HG03060 (cell line): ENCODE results near the gene FDX2.
"Not testable (repeated sequence)": the region's sequence is repeated elsewhere in the genome, so short reads cannot be mapped to it uniquely, and the experiment has no call there.

Experiments
- ATAC-seq: cut with Tn5 transposase; IDR thresholded peaks from one replicate; pipeline ENCODE4 v1.9.1; 2021; ENCODE audit warnings: low read depth, moderate number of reproducible peaks; ENCODE audit not compliant: unreplicated experiment

FDX2 gene

DNA sequence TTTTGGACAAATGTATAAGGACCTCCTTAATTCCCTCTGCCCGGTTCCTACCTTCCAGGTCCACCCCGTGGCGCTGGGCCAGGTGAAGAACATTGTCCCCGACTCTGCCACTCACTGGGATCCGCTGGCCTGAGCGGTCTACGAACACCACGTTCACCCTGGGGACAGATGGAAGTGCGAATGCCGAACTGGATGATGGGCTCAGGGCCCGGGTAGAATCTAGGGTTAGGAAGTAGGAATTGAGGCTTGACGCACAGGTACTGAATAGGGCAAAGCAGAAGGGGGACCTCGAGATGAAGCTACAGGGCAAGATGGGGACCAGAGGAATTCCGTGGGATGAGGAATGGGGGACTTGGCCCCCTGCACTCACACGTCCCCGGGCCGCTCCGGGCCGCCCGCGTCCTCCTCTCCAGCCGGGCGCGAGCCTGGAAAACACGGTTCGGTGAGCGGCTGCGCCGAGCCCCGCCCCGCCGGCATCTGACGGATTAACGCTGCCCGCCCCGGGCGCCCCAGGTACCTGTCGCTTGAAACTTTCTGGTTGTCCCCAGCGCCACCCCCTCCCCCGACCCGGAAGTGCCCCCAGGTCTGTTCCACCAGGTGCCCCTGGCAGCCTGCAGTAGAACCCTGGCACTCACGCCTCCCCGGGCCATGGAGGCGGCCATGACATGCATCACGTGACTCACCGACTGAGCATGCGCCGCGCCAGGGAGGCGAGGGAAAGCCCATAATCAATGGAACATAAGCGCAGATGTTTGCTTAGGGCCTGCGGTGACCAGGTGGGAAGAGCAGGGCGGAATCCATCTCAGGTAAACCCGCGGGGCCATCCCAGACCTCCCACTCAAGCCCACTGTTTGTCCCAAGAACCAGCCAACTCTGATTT, at the start of gene FDX2:
Gene FDX2, minus strand, starts transcription at position 681 of the 880 bp plus-strand sequence. Its CDS starts 19 bp downstream, at position 662.
- no peak for ATAC-seq

DNA sequence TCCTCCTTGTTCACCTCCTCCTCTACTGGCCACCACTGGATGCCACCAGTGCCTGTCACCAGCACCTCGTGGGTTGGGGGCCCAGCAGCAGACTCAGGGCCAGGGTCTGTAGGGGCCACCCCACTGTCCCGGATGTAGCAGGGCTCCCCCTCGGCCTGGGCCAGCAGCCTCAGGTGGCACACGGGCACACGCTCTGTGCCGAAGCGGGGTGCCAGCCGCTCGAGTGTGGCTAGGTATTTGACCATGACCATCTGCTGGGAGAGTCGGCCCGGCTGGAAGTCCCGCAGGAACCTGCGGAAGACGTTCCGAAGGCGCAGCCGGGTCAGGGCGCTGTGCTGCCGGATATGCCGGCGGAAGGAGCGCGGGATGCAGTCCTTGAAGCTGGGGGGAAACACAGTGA, 49.7 kb upstream of the FDX2 start:
- ATAC-seq, result no peak

DNA sequence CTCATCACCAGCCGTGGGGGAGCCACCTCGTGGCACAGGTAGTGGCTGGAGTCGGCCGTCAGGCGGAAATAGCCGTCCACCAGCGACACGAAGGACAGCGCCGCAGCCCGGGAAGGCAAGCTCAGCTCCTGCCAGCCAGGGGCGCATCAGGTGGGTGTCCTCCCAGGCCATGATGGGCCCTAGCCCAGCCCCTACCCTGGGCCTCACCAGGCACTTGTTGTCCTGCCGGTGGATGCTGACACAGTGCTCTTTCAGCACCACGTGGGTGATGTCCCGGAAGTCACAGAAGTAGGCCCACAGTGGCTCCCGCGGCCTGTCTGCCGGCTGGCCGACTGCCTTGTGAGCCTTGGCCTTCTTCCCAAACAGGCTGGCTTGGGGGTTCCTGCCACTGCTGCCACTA, 48.8 kb upstream of the FDX2 start:
- ATAC-seq, result no peak

- ATAC-seq, result no peak
Measured at GRCh38 chr19:10363789-10364281, 48.0 kb upstream of the FDX2 start.

DNA sequence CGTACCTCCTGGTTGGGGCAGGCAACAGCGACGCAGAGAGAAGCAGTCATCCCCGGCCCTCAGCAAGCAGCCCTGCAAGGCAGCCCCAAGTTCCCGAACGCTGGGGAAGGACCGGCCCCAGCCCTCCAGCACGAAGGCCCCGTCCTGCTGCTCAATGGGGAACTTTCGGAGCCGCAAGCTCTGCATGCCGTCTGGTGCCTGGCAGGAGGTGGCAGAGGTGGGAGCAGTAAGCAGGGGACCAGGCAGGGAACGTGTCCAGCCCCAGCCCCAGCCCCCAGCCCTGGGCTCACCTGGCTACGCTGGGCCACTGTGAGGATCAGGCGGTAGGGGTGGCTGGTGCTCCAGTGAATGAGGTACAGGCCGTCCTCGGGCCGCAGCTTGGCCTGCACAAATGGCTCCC, 46.4 kb upstream of the FDX2 start:
- no peak for ATAC-seq

DNA sequence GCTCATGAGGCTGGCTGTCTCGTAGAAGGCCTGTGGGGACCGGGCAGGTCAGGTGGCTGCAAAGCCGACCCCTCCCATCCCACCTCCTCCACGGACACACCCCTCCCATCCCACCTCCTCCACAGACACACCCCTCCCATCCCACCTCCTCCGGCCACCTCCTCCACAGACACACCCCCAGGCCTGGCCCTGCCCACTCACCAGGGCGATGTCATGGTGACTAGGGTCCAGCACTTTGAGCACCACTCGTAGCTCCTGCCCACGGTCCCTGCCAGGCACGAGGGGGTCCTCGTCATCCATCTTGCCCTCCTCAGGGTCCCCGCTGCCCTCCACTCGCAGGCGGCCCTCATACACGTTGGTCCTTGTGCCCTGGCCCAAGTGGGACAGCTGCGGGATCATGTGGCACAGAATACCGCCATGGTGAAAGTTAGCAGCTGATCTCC, 45.8 kb upstream of the FDX2 start:
- no peak for ATAC-seq

GRCh38 chr19:10356431-10356830, 40.6 kb upstream of the FDX2 start:
- no peak for ATAC-seq

DNA sequence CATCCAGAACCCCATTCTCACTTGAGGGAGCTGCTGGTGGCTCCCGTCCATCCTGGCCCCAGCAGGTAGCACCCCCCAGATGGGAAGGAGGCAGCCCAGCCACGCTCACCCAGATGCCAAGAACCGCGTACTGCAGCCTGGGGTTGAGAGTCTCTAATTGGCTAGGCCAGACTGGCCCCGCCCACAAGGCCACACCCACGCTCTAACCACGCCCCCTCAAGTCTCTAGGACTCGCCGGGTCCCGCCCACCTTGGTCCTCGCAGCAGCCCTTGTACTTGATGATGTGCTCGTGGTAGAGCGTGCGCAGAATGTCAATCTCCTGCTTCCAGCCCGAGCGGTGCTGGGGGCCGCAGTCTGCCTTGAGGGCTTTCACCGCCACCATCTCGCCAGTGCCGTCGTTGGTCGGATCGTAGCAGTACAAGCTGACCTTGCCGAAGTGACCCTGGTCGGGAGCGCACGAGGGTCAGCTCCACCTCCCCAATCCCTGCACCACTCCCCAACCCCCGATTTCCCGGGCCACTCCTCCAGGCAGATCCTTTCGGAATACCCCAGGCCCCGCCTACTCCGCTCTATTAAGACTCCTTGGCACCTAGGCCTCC, 38.1 kb upstream of the FDX2 start:
- no peak for ATAC-seq

DNA sequence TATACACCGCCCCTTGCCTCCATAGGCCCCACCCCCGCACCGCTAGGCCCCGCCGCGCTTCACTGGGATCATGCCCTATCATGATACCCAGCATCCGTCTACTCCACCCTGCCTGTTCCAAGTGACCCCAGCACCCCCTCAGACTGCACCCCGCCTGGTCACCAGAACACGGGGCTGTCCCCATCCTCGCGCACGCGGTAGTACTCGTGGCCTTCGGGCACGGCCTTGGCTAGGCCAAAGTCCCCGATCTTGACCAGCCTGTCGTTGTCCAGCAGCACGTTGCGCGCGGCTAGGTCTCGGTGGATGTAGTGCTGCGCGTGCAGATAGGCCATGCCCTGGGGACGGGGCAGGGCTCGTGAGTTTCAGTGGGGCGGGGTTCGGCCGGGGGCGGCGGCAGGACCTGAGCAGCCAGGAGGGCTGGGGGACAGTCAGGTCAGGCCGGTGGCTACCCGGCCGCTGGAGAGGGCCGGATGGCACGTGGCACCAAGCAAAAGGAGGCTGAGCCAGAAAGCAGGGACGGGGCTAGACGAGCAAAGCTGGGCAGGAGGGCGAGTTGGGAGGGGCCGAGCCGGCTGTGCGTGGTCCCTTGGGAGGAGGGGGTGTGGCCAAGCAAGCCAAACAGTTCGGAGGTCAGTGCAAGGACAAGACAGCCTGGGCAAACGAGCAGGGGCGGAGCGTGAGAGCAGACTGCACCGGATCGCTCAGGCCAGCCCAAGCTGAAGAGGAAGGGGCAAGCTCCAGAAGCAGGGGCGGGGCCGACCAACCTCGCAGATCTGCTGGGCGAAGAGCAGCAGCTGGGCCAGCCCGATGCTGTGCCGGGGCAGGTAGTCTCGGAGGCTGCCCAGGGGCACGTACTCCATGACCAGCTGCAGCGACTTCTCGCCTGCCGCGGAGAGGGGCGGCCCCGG, 37.2 kb upstream of the FDX2 start:
- ATAC-seq, result no peak

- no peak for ATAC-seq
Measured at GRCh38 chr19:10346509-10346908, 30.7 kb upstream of the FDX2 start.

DNA sequence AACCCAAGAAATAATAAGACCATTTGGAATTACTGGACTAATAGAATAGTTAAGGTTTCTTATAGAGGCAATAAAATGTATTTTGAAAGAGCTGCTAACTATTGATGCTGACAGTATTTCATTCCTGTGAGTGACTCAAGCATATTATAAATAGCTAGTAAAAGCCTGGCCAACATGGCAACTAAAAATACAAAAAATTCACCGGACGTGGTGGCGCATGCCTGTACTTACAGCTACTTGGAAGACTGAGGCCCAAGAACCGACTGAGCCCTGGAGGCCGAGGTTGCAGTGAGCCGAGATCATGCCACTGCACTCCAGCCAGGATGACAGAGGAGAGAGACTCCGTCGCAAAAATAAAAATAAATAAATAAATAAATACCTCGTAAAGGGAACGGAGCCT, 29.0 kb upstream of the FDX2 start:
- ATAC-seq, result no peak

DNA sequence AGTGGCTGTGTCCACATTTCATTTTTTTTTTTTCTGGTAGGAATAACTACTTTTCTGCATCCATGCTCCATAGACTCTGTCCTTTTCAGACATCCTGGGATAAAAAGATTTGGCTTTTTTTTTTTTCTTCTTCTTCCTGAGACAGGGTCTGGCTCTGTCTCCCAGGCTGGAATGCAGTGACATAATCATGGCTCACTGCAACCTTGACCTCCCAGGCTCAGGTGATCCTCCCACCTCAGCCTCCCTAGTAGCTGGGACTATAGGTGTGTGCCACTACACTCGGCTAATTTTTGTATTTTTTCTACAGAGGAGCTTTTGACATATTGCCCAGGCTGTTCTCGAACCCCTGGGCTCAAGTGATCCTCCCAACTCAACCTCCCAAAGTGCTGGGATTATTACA, 27.7 kb upstream of the FDX2 start:
- ATAC-seq, result no peak

GRCh38 chr19:10339977-10340376, 24.2 kb upstream of the FDX2 start:
- no peak for ATAC-seq

DNA sequence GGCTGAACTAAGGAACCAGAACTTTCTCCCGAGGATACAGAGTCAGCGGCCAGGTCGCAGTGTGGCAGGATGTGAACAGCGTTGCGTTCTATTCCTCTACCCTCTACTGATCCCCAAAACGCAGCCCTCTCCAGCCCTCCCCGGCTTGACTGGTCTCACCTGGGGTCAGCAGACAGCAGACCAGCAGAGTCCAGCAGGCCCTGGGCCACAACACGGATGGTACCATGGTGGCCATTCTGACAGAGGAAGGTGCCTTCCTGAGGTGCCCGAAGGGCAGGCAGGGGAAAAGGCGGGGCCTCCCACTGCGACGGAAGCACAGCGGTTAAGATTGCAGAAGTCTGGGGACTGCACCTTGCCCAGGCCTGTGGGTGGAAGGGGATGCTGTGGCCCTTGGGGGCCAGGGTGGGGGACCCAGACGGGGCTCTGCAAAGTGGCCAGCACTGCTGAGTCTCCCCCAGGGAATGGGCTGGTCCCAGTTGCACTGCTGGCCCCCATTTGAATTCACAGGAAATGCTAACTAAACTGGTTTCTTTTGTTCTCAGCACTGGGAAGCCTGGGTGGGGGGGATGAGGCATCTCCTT, 23.7 kb upstream of the FDX2 start, which contains the start of gene ICAM3:
Gene ICAM3, minus strand, starts transcription at position 245 of the 581 bp plus-strand sequence. Its CDS starts 10 bp downstream, at position 235.
- ATAC-seq, result no peak

GRCh38 chr19:10338940-10339339, 23.1 kb upstream of the FDX2 start:
- no peak for ATAC-seq

DNA sequence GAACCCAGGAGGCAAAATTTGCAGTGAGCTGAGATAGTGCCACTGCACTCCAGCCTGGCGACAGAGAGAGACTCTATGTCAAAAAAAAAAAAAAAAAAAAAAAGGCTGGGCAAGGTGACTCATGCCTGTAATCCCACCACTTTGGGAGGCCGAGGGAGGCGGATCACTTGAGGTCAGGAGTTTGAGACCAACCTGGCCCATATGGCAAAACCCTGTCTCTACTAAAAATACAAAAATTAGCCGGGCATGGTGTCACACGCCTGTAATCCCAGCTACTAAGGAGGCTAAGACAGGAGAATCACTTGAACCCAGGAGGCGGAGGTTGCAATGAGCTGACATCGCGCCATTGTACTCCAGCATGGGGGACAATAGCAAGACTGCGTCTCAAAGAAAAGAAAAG, 20.9 kb upstream of the FDX2 start:
- ATAC-seq, result not testable (repeated sequence)

DNA sequence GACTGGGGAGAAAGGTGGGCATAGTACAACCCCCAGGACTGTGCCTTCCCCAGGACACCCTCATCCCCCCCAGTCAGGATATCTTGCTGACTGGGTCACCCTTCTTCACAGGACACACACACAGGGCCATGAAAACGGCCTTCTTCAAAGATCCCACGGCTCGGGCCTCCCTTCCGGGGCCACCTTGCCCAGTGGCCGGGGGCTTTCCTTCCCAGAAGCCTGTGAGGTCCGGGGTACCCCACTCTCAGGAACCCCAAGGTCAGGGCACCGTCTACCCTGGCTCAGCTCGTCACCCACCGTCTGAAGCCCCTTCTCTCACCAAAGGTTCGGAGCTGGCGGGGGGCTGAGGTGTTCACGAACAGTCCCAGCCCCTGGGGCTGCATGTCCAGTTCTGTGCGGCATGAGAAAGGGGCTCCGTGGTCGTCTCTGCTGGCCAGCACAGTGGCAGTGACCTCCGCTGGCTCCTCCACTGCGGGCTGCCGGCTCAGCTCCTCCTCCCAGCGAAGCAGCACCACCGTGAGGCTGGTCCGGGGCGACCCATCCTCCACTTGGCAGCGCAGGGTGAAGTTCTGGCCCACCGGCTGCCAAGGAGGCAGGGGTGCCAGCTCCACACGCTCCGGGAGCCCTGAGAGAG, 19.7 kb upstream of the FDX2 start:
- no peak for ATAC-seq

- ATAC-seq, result no peak
Measured at GRCh38 chr19:10334588-10335351, 19.0 kb upstream of the FDX2 start.
